Activated naive CD4-positive, alpha-beta T cell (primary cell): Measurements from ENCODE around the gene RFX1.
"Not testable (repeated sequence)": the region's sequence is repeated elsewhere in the genome, so short reads cannot be mapped to it uniquely, and the experiment has no call there.

Experiments
- DNase-seq, 4 experiments: peaks; one replicate each; lab custom pipeline; 2025; lab: John Stamatoyannopoulos, UW

Gene RFX1

GRCh38 chr19:14027856-14028450 is 21.8 kb upstream of the RFX1 start, which contains the start of gene RLN3:
Gene RLN3 (plus strand): TSS chr19:14028148. CDS start chr19:14028205, 57 bp downstream.
- DNase-seq: no peak

GRCh38 chr19:14026652-14027192 is 20.6 kb upstream of the RFX1 start:
- not testable (repeated sequence) for DNase-seq

GRCh38 chr19:14023404-14024235 is 17.5 kb upstream of the RFX1 start:
- DNase-seq: no peak

- no peak for DNase-seq
Observed at GRCh38 chr19:14022469-14022868, 16.3 kb upstream of the RFX1 start.

GRCh38 chr19:14021474-14021873 is 15.4 kb upstream of the RFX1 start:
- DNase-seq: no peak

- not testable (repeated sequence) for DNase-seq
Observed at GRCh38 chr19:14019739-14020138, 13.6 kb upstream of the RFX1 start.

- DNase-seq: no peak
Observed at GRCh38 chr19:14019100-14019499, 13.0 kb upstream of the RFX1 start.

- DNase-seq: no peak
Observed at GRCh38 chr19:14015524-14016035, 9.5 kb upstream of the RFX1 start.

GRCh38 chr19:14012378-14012915 is 6.3 kb upstream of the RFX1 start:
- no peak for DNase-seq

GRCh38 chr19:14006766-14007562 is 844 bp upstream of the RFX1 start:
- DNase-seq: peak in 2 of 4 experiments; percentile 81 to 85

- peak; percentile 69 to 86 (median 77) for DNase-seq
Observed at GRCh38 chr19:14005349-14006084, 603 bp downstream of the RFX1 start.

- DNase-seq: no peak
Observed at GRCh38 chr19:14004619-14005348, 1.3 kb downstream of the RFX1 start.

GRCh38 chr19:14003251-14004055 is 2.7 kb downstream of the RFX1 start:
- DNase-seq: no peak

- no peak for DNase-seq
Observed at GRCh38 chr19:14002571-14003250, 3.4 kb downstream of the RFX1 start.

- no peak for DNase-seq
Observed at GRCh38 chr19:14000691-14001375, 5.3 kb downstream of the RFX1 start.

- DNase-seq: no peak
Observed at GRCh38 chr19:13999085-13999484, 7.0 kb downstream of the RFX1 start.

GRCh38 chr19:13998426-13998825 is 7.7 kb downstream of the RFX1 start:
- DNase-seq: no peak

GRCh38 chr19:13997631-13997962 is 8.5 kb downstream of the RFX1 start:
- DNase-seq: no peak
